Coronary artery (tissue), 2 donors: ENCODE data around the gene PPP1R1B.

Source experiments
- DNase-seq: peaks from one replicate; pipeline ENCODE4 v3.0.0-alpha.2; 2017; ENCODE audit warnings: low spot score
- H3K27ac ChIP-seq, 2 donors: fragments of 200-600 bp; sonication (generic); one replicate each; pipeline ENCODE4 v1.5.1; 2016 to 2019
- H3K4me3 ChIP-seq: fragments of 200-600 bp; sonication (generic); 2 replicates; pipeline ENCODE4 v1.5.1; 2016; ENCODE audit warnings: mild to moderate bottlenecking, moderate library complexity
- CTCF ChIP-seq: fragments of 200-600 bp; sonication (generic); IDR thresholded peaks from one replicate; pipeline ENCODE4 v1.5.1; 2019; ENCODE audit warnings: antibody characterized with exemption

The PPP1R1B gene

GRCh38 chr17:39676198-39676819, 49.6 kb downstream of the PPP1R1B start:
- peak overlapping the region; percentile 87 to 96 for H3K27ac ChIP-seq
- TF ChIP-seq CTCF, result no peak
- H3K4me3 ChIP-seq, result no peak overlapping the region
- DNase-seq, result no peak

DNA sequence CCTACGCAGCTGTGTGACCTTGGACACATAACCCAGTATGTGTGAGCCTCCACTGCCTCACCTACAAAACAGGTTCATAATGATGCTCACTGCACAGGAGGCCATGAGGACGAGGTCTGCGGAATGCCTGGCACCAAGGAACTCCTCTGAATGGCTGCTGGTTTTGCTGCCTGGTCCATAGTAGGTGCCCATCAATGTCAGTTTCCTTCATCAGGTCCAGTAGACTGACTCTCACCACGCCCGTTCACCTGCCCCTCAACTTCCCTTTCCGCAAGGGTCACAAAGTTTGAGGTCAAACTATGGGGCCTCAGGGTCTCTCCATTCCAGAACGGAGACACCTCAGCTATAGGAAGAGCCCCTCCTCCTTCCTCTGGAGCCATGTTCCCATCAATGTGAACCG, 50.3 kb downstream of the PPP1R1B start:
- no peak for TF ChIP-seq CTCF
- H3K4me3 ChIP-seq, result peak overlapping the region; percentile 31
- DNase-seq, result no peak
- H3K27ac ChIP-seq, result peak overlapping the region; percentile 87 to 96

DNA sequence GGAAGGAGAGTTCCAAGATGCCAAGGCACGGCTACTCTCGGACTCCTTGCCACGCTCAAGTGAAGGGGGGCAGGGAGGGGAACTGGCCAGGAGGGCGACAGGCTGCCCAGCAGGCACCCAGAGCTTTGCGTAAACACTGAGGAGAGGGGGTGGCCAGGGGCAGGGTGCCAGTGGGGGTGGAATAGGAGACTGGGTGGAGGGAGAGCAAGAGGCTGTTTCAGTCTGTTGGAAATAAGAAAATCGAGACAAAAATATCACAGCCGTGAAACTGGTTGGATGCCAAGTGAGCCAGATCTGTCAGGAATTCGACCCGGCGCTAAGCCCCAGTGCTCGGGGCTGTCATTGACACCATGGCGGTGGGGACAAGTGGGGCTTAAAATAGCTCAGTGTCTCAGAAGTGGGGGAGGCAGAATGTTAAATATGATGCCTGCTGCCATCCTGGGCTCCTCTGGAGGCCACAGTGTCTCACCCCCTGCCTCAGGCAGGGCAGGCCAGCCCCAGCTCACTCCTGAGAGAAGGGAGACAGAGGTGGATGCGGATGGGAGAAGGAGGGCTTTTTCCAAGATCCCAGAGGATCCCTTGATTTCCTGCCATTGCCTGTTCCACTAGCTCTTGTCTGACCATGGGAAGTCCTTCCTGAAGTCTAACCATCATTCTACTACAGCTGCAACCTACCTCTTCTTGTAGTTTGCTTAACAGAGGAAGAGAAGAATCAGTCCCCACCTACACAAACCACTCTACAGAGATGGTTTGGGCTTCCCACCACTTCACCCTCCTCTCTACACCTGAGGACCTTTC, 51.0 kb downstream of the PPP1R1B start:
- peak overlapping the region; percentile 87 to 96 for H3K27ac ChIP-seq
- DNase-seq, result peak; percentile 94
- peak overlapping the region; percentile 31 for H3K4me3 ChIP-seq
- no peak for TF ChIP-seq CTCF

DNA sequence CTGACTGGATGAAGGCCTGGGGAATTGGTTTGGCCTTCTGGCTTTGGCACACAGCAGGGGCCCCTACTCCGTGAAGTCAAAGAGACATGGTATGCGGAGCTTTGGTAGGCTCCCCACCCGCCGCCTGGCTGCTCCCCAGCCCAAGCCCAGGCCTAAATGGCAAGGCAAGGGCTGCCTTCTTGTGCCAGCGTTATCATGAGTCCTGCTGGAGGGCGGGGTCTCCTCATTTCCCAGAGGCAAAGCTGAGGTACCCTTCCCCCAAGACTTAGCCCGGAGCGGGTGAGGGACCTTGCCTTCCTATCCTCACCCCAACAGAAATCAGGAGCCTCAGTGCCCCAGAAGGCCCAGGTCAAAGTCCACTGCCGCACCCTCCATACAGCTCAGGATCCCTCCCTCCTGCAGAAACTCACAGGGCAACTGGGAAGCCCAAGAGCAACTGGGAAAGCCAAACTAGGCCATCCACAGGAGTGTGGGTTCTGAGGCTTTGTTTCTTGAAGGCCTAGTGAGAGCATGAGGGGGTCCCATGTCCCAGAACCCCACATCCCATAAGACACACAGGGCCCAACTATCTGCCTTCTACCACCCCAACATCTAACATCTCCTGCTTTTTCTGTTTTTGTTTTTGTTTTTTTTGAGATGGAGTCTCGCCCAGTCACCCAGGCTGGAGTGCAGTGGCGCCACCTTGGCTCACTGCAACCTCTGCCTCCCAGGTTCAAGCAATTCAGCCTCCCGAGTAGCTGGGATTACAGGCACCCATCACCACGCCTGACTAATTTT, 51.8 kb downstream of the PPP1R1B start:
- no peak for TF ChIP-seq CTCF
- Histone ChIP-seq H3K4me3 (peak overlapping the region; percentile 31), H3K27ac (peak overlapping the region; percentile 87 to 96)
- DNase-seq, result no peak

DNA sequence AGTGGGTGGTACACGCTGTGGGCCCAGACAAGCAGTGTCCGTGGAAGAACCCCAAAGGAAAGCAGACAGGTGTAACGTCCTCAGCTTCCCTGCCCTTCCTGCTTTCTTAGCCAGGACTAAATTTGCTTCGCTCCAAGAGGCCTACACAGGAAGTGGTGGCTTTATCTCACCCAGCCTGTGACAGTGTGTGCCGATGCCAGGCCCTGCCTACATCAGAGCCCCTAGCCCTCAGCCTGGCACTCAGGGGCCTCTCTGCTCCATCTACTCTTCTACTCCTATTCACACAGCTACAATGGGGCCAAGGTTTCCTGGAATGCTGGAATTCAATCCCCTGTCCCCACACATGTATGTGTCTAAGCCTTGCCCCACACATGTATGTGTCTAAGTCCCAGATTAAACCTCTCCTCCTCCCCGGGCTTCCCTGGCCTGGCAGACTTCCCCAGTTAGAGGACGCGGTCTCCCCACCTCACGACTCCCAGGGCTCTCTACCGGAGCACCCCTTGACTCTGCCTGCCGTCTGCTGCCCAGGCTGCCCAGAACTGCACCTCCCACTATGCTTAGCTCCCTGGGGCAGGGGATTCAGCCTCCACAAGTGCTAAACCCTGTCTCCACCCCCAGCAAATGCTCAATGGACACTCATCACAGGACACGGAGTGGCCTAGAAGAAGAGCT, 52.9 kb downstream of the PPP1R1B start:
- DNase-seq, result no peak
- no peak for TF ChIP-seq CTCF
- Histone ChIP-seq H3K4me3 (no peak overlapping the region), H3K27ac (peak overlapping the region; percentile 87 to 96)

DNA sequence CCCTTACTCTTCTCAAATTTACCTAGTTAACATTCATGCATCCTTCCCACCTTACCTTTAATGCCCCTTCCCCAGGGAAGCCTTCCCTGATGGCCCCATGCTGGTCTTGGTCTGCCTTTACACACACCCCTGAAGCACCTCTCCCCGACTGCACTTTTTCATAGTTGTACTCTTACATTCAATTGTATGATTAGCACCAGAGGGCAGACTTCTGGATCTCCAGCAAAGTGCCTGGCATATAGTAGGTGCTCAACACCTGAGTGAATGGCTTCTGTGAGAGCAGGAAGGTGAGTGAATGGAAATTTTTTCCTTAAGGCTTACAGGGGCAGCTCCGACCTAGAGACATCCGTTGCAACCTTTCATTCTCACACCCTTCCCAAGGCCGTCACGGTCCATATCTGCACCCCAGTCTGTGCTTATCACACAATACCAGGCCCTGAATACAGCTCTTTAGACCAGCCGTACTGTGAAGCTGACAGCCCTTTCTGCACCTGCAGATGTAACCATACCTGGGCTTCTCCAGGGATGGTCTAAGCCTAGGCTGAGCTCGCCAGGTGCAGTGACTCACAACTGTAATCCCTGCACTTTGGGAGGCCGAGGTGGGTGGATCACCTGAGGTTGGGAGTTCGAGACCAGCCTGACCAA, 56.7 kb downstream of the PPP1R1B start:
- no peak for DNase-seq
- H3K4me3 ChIP-seq, result no peak overlapping the region
- no peak for TF ChIP-seq CTCF
- H3K27ac ChIP-seq, result no peak overlapping the region
